BLaER1 treated with 17β-estradiol and CSF1 and Interleukin-3, amounts not matched to agents 10 nM and 100 nM (cell line): ENCODE measurements around the gene CELF2.

Experiments
- H3K27ac ChIP-seq, 11 experiments: shearing (Covaris generic); formaldehyde crosslinking; 2 replicates each; pipeline ENCODE4 v1.8.1; 2022
- H3K27me3 ChIP-seq, 11 experiments: shearing (Covaris generic); formaldehyde crosslinking; 2 replicates each; pipeline ENCODE4 v1.8.1; 2022
- H3K36me3 ChIP-seq, 11 experiments: shearing (Covaris generic); formaldehyde crosslinking; 2 replicates each; pipeline ENCODE4 v1.8.1; 2022
- H3K4me1 ChIP-seq, 10 experiments: shearing (Covaris generic); formaldehyde crosslinking; 2 replicates each; pipeline ENCODE4 v1.8.1; 2022
- H3K4me2 ChIP-seq, 11 experiments: shearing (Covaris generic); formaldehyde crosslinking; 2 replicates each; pipeline ENCODE4 v1.8.1; 2022
- H3K4me3 ChIP-seq, 10 experiments: shearing (Covaris generic); formaldehyde crosslinking; 2 replicates each; pipeline ENCODE4 v1.8.1; 2022
- H3K9ac ChIP-seq, 11 experiments: shearing (Covaris generic); formaldehyde crosslinking; 2 replicates each; pipeline ENCODE4 v1.8.1; 2022
- H3K9me3 ChIP-seq, 11 experiments: shearing (Covaris generic); formaldehyde crosslinking; replicated peaks in 1 of 11; 2 replicates each; pipeline ENCODE4 v1.8.1; 2022
- H4K20me1 ChIP-seq, 11 experiments: shearing (Covaris generic); formaldehyde crosslinking; 2 replicates each; pipeline ENCODE4 v1.8.1; 2022
- Cebpa-rat ChIP-seq, 11 experiments: shearing (Covaris generic); IDR thresholded peaks; 2 replicates each; pipeline ENCODE4 v1.8.1; 2022

Gene CELF2

DNA sequence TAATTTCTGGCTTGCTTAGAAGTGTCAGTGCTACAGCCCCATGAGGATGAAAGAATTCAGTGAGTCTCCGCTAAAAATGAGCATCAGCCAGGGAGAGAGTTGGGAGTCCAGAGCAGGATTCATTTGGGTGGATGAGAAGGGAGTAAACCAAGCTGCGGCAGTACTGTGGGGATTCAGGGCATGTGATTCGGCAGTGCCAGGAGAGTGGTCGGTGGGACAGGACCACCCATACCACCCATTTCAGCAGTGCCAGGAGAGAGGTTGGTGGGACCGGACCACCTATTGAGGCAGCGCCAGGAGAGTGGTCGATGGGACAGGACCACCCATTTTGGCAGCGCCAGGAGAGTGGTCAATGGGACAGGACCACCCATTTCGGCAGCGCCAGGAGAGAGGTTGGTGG lies 144.2 kb downstream of the CELF2 start:
- H4K20me1 ChIP-seq = peaks cover 0 to 14% (median 3%) of the 10 kb centered on the region in 11 experiments; a peak in 11 of 22 replicates
- H3K27me3 ChIP-seq = no peaks in the 10 kb centered on the region; a peak in 1 of 22 replicates
- peak overlapping the region; percentile 86 to 98 (median 93) for H3K4me2 ChIP-seq
- peak overlapping the region in 9 of 11 experiments; percentile 96 to 99 (median 98); a peak in 18 of 22 replicates for H3K9ac ChIP-seq
- H3K27ac ChIP-seq = peak overlapping the region; percentile 80 to 100 (median 98); a peak in 21 of 22 replicates
- H3K4me3 ChIP-seq = peak overlapping the region in 1 of 10 experiments; percentile 2; a peak in 1 of 20 replicates
- peaks cover 0 to 12% (median 5%) of the 10 kb centered on the region in 11 experiments; a peak in 12 of 22 replicates for H3K36me3 ChIP-seq
- no peak for TF ChIP-seq Cebpa-rat (IDR thresholded peaks at IDR 0.05)
- peaks cover 49 to 65% (median 52%) of the 10 kb centered on the region in 10 experiments for H3K4me1 ChIP-seq
- H3K9me3 ChIP-seq = peaks cover 0 to 30% (median 22%) of the 10 kb centered on the region in 11 experiments; a peak in 18 of 22 replicates

DNA sequence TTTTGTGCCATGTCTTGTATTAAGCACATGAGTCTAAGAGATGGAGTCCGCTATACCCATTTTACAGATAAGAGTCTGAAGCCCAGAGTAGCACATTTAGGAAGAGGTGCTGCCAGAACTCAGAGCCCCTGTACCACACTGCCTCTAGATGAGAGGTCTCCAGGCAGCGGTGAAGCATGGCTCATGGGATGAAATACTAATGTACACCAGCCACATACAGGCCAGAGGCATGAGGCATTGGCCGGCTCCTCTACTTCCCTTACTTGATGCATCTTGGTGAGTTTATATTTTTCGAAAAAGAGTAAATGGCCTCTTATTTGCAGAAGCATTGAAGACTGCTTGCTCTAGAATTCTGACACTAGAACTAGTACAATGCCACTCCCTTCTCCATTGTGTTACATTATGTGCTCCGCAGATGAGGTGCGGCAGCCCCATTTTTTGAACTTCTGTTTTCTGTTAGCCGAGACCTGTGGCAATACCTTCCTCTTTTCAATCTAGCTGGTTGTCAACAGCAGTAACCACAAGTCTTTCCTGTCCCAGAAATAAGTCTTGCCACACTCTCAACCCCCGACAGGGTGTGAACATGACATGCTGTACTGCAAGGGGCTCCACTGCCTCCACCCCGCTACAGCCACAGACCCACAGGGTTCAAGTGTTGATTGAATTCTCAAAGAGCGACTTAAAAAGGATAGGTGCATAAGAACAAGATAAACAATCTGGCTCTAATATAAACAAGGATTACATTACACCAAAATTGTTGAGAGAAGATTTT lies 145.3 kb downstream of the CELF2 start:
- Histone ChIP-seq H3K4me3 (peak overlapping the region; percentile 84 to 98 (median 96); a peak in 16 of 20 replicates), H3K27me3 (no peaks in the 10 kb centered on the region)

DNA sequence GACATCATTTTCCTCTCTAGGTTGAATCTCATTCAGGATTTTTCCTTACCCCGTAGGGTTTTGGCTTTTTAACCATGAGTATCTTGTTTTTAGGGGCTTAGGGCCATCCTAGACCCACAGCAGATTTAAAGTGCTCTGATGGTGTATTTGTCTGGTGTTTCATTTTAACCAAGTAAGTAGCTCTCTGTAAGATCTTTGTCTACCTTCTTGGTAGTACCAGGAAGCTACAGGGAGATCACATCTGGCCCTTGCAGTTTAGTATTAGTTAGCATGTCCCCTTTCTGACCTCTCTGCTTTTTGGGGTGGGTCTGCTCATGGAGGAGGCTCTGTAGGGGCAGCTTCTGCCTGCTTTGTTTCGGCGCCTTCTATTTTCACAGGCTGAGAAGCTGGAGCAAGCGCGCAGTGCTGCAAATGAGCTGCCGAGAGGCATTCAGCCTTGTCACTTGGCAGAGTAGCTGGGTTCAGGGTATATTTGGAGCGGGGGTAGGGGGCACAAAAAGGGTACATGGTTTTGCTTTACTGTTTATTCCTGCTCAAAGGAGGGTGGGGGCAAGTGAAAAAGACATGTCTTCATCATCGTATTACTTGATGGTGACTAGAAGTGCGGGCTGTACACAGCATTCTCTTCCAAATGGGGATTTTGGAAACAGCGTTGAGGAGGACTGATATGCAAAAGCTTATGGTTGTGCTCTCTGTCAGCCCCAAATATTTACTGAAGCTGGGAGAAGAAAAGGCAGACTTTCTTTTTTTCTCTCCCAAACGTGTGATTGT lies 146.3 kb downstream of the CELF2 start:
- H3K9ac ChIP-seq = peak overlapping the region; percentile 78 to 99 (median 97)
- peak overlapping the region; percentile 86 to 98 (median 93) for H3K4me2 ChIP-seq

More for the DNA sequence above, 145.3 kb downstream of the CELF2 start:
- peak overlapping the region; percentile 80 to 100 (median 98) for H3K27ac ChIP-seq
- peak overlapping the region; percentile 86 to 98 (median 93) for H3K4me2 ChIP-seq
- H3K9ac ChIP-seq = peak overlapping the region; percentile 78 to 99 (median 97)
- H3K9me3 ChIP-seq = peaks cover 0 to 30% (median 22%) of the 10 kb centered on the region in 11 experiments; a peak in 18 of 22 replicates
- peak; percentile 89 to 100 (median 99) for TF ChIP-seq Cebpa-rat (IDR thresholded peaks at IDR 0.05)
- H4K20me1 ChIP-seq = peaks cover 0 to 25% (median 5%) of the 10 kb centered on the region in 11 experiments; a peak in 15 of 22 replicates
- H3K36me3 ChIP-seq = peaks cover 0 to 23% (median 16%) of the 10 kb centered on the region in 11 experiments; a peak in 16 of 22 replicates
- H3K4me1 ChIP-seq = peaks cover 44 to 61% (median 47%) of the 10 kb centered on the region in 10 experiments

DNA sequence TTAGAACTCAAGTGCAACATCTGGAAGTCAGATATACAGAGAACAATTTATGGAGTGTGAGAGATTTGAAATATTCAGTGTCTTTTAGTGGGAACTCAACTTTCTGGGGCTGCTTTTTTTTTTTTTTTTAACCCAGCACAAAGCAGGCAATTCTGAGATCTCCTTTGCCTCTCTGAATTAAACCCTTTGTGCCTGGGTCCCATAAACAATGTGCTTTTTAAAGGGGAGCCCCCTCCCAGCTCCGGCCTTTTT lies 146.8 kb downstream of the CELF2 start:
- Histone ChIP-seq H3K4me2 (peak overlapping the region; percentile 86 to 98 (median 93)), H3K4me1 (peaks cover 47 to 68% (median 53%) of the 10 kb centered on the region in 10 experiments)

More for the DNA sequence above, 146.3 kb downstream of the CELF2 start:
- H3K4me3 ChIP-seq = peak overlapping the region; percentile 84 to 98 (median 96)
- H3K4me1 ChIP-seq = peaks cover 42 to 65% (median 48%) of the 10 kb centered on the region in 10 experiments
- H3K36me3 ChIP-seq = peaks cover 0 to 32% (median 25%) of the 10 kb centered on the region in 11 experiments; a peak in 17 of 22 replicates
- peaks cover 0 to 29% (median 22%) of the 10 kb centered on the region in 11 experiments; a peak in 18 of 22 replicates for H3K9me3 ChIP-seq
- peaks cover 3 to 34% (median 12%) of the 10 kb centered on the region in 11 experiments; a peak in 16 of 22 replicates for H4K20me1 ChIP-seq
- TF ChIP-seq Cebpa-rat (IDR thresholded peaks at IDR 0.05) = no peak
- no peaks in the 10 kb centered on the region for H3K27me3 ChIP-seq
- peak overlapping the region; percentile 80 to 100 (median 98) for H3K27ac ChIP-seq

DNA sequence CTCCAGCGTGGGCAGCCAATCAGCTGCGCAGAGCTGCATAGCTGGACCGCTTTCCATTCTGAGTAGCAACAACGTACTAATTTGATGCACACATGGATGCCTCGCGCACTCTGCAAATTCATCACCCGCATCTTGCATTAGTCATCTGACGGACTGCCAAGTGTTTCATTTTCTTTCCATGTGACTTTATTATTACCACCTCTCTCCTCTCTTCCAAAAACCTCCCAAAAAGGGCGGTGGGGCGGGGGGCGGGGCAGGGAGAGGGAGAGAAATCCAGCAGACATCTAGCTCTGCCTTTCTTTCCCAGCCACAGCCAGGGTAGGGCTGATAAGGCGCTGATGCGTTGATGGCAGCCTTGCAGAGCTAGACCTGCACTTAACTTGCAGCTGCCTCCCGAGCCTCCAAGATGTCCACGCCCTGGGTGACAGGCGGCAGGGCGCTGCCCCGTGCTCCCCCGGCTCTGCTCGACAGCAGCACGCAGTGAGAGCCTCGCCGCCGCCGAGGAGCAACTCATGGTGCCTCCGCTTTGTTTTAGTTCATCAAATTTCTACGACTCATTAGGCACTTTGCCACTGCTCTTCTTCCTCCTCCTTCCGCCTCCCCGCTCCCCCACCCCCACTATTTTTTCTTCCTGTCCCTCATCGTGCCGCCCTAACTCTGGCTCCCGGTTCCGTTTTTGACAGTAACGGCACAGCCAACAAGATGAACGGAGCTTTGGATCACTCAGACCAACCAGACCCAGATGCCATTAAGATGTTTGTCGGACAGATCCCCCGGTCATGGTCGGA lies 147.3 kb downstream of the CELF2 start:
- peak overlapping the region; percentile 84 to 98 (median 96) for H3K4me3 ChIP-seq
- H3K9me3 ChIP-seq = peaks cover 0 to 18% (median 13%) of the 10 kb centered on the region in 11 experiments; a peak in 16 of 22 replicates
- H3K4me1 ChIP-seq = peaks cover 50 to 68% (median 57%) of the 10 kb centered on the region in 10 experiments
- peak overlapping the region; percentile 92 to 99 (median 97) for H3K9ac ChIP-seq
- peaks cover 3 to 44% (median 21%) of the 10 kb centered on the region in 11 experiments; a peak in 17 of 22 replicates for H4K20me1 ChIP-seq
- H3K36me3 ChIP-seq = peaks cover 0 to 42% (median 35%) of the 10 kb centered on the region in 11 experiments; a peak in 17 of 22 replicates
- H3K27me3 ChIP-seq = no peaks in the 10 kb centered on the region
- no peak for TF ChIP-seq Cebpa-rat (IDR thresholded peaks at IDR 0.05)
- H3K27ac ChIP-seq = peak overlapping the region; percentile 91 to 100 (median 98)
- H3K4me2 ChIP-seq = peak overlapping the region; percentile 92 to 98 (median 95)

More for the DNA sequence above, 146.8 kb downstream of the CELF2 start:
- peaks cover 0 to 37% (median 30%) of the 10 kb centered on the region in 11 experiments; a peak in 17 of 22 replicates for H3K36me3 ChIP-seq
- peak overlapping the region; percentile 80 to 100 (median 98) for H3K27ac ChIP-seq
- peak overlapping the region; percentile 84 to 98 (median 96) for H3K4me3 ChIP-seq
- peak overlapping the region; percentile 78 to 99 (median 97) for H3K9ac ChIP-seq
- H4K20me1 ChIP-seq = peaks cover 3 to 39% (median 17%) of the 10 kb centered on the region in 11 experiments; a peak in 17 of 22 replicates
- no peak for TF ChIP-seq Cebpa-rat (IDR thresholded peaks at IDR 0.05)
- H3K9me3 ChIP-seq = peaks cover 0 to 23% (median 18%) of the 10 kb centered on the region in 11 experiments; a peak in 18 of 22 replicates
- no peaks in the 10 kb centered on the region for H3K27me3 ChIP-seq

DNA sequence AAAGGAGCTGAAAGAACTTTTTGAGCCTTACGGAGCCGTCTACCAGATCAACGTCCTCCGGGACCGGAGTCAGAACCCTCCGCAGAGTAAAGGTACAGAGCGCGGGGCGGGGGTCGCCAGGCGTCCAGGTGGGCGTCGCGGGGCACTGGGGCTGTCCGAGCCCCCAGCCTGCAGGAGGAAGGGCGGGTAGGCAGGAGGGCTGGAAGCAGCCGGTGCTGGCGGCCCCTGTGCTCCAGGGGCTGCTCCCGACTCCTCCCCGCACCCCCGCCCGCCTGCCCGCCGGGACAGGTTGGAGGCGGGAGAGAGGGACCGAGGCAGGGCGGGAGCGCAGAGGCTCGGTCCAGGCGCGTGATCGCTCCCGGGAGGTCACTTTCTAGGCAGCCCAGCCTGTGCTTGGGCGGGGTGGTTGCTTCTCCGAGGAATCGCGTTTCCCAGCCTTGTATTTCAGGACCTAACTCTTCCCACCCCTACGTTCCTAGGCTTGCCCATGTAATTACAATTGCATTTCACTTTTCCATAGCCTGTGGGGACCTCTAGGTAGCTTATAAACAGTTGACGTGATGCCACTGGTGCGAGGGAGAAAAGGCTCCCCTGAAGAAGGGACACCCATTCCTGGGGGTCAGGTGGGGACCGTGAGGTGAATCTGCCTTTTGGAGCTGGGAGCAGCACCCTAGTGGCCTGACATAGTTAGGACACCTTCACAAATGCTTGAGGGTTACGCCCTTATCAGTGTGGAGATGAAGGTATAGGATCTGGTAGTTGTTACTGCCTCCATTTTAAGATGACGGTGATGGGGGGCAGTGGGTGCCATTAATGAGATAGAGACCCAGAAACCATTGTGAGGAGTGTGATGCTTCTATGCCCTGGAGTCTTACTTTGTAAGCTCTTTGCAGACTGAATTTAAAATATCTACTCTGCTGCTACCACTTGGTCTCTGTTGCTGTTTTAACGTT lies 148.2 kb downstream of the CELF2 start:
- Histone ChIP-seq H3K4me3 (peak overlapping the region; percentile 84 to 98 (median 96)), H3K27ac (peak overlapping the region; percentile 91 to 100 (median 98)), H3K36me3 (peaks cover 0 to 47% (median 40%) of the 10 kb centered on the region in 11 experiments; a peak in 17 of 22 replicates), H4K20me1 (peaks cover 3 to 51% (median 27%) of the 10 kb centered on the region in 11 experiments; a peak in 17 of 22 replicates), H3K9me3 (peaks cover 0 to 13% (median 10%) of the 10 kb centered on the region in 11 experiments; a peak in 15 of 22 replicates), H3K27me3 (no peaks in the 10 kb centered on the region), H3K4me2 (peak overlapping the region; percentile 92 to 98 (median 95)), H3K9ac (peak overlapping the region; percentile 92 to 99 (median 97)), H3K4me1 (peaks cover 49 to 67% (median 61%) of the 10 kb centered on the region in 10 experiments)
- TF ChIP-seq Cebpa-rat (IDR thresholded peaks at IDR 0.05) = no peak

DNA sequence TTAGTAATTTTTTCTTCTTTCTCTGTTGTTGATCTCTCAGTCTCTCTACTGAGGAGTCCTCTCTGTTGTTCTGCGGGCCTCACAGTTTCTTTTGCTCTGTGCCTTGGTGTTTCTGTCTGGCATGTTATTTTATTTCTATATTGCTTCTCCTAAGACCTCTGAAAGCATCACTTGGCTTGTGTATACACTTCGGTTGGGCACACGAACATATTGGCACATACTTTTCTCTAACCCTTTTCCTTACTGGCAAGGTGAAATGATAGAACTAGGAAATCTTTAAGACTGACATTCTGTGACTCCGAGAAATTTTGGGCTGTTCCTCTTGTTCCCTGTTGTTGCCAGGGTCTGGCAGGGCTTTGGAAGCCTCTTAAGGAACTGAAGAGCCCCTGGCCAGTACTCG lies 148.9 kb downstream of the CELF2 start:
- Histone ChIP-seq H3K36me3 (peaks cover 0 to 50% (median 45%) of the 10 kb centered on the region in 11 experiments; a peak in 17 of 22 replicates), H3K4me1 (peaks cover 48 to 65% (median 60%) of the 10 kb centered on the region in 10 experiments), H3K27me3 (no peaks in the 10 kb centered on the region), H3K27ac (peak overlapping the region; percentile 91 to 100 (median 98)), H3K4me3 (peak overlapping the region; percentile 84 to 98 (median 96)), H3K9ac (peak overlapping the region; percentile 92 to 99 (median 97)), H3K4me2 (peak overlapping the region; percentile 92 to 98 (median 95)), H4K20me1 (peaks cover 3 to 57% (median 34%) of the 10 kb centered on the region in 11 experiments; a peak in 19 of 22 replicates), H3K9me3 (peaks cover 0 to 7% (median 6%) of the 10 kb centered on the region in 11 experiments; a peak in 15 of 22 replicates)
- no peak for TF ChIP-seq Cebpa-rat (IDR thresholded peaks at IDR 0.05)
